HepG2 (cell line): ENCODE measurements around the gene GMEB2. TPM values are rescaled to one million over a fixed set of nuclear protein-coding genes. Genes with fewer than 3 reads are reported as not detected.

ENCODE experiments used
- ATAC-seq: fragments of 200-7000 bp; cut with Tn5 transposase; 3 replicates; pipeline ENCODE4 v1.9.1; 2020; ENCODE audit warnings: mild to moderate bottlenecking, moderate library complexity
- BruUV-seq: library from RNA; stranded (reverse); fragments of 400-500 nt; replicated peaks from 2 replicates; lab custom pipeline; 2021; lab: Mats Ljungman, UMichigan
- CTCF ChIA-PET: fragments of 300-600 bp; formaldehyde crosslinking; extraction: SDS; loops from one replicate; lab custom pipeline; 2021; ENCODE audit warnings: low total read pairs, inconsistent platforms, low intra/inter-chr PET ratio; lab: Yijun Ruan, JAX
- POLR2A ChIA-PET: fragments of 350-600 bp; sonication (Branson Sonifier 250); formaldehyde crosslinking; loops from one replicate; lab custom pipeline; 2020; ENCODE audit warnings: antibody characterized with exemption, inconsistent platforms; lab: Yijun Ruan, JAX
- DNase-seq: peaks from one replicate; pipeline ENCODE4 v3.0.0-alpha.2; 2015; ENCODE audit warnings: low spot score
- FAIRE-seq: peaks from 3 replicates; lab custom pipeline; 2011; peaks lifted over from hg19 to GRCh38; lab: Jason Lieb, UNC
- H2AFZ ChIP-seq: one replicate; pipeline ENCODE4 v1.6.1; 2011; ENCODE audit warnings: low read length, inconsistent platforms
- H3K27ac ChIP-seq: fragments of 300-600 bp; 3 replicates; pipeline ENCODE4 v1.8.0; 2011; ENCODE audit warnings: mixed run types, mild to moderate bottlenecking, mixed read lengths, low read length, inconsistent platforms; ENCODE audit not compliant: insufficient read depth; ENCODE audit errors: extremely low read length
- H3K27me3 ChIP-seq, 2 experiments: fragments of 200-600 bp in 1 of 2; 2 replicates in 1 of 2; 3 replicates in 1 of 2; pipeline versions ENCODE4 v1.6.0 to v1.8.0; 2011; ENCODE audit warnings: low read length in 2 of 2, mild to moderate bottlenecking in 2 of 2, moderate library complexity in 2 of 2, inconsistent platforms in 1 of 2; ENCODE audit not compliant: insufficient read depth in 2 of 2, control insufficient read depth in 1 of 2
- H3K36me3 ChIP-seq, 2 experiments: fragments of 200-600 bp in 1 of 2; replicated peaks in 1 of 2; 2 replicates in 1 of 2; 3 replicates in 1 of 2; pipeline versions ENCODE4 v1.5.1 to v1.8.0; 2011; ENCODE audit warnings: low read length in 2 of 2, inconsistent platforms in 1 of 2; ENCODE audit not compliant: insufficient read depth in 2 of 2, control insufficient read depth in 1 of 2
- H3K4me1 ChIP-seq: 2 replicates; pipeline ENCODE4 v1.5.1; 2012; ENCODE audit warnings: low read length, inconsistent platforms; ENCODE audit not compliant: insufficient read depth
- H3K4me2 ChIP-seq: 2 replicates; pipeline ENCODE4 v1.6.0; 2011; ENCODE audit warnings: low read depth, low read length, inconsistent platforms
- H3K4me3 ChIP-seq, 3 experiments: fragments of 200-600 bp in 1 of 3; sonication (generic), shearing (Covaris generic) in 1 of 3; replicated peaks in 1 of 3; 2 replicates each; pipeline ENCODE4 v1.5.1; 2011 to 2016; ENCODE audit warnings: low read length in 3 of 3, inconsistent platforms in 2 of 3, low read depth in 2 of 3, mild to moderate bottlenecking in 2 of 3, control low read depth in 1 of 3, mixed read lengths in 1 of 3; ENCODE audit not compliant: insufficient read depth in 1 of 3
- H3K79me2 ChIP-seq: one replicate; pipeline ENCODE4 v1.6.1; 2011; ENCODE audit warnings: low read length, inconsistent platforms; ENCODE audit not compliant: insufficient read depth
- H3K9ac ChIP-seq: 2 replicates; pipeline ENCODE4 v1.6.0; 2011; ENCODE audit warnings: mild to moderate bottlenecking, low read depth, low read length, inconsistent platforms; ENCODE audit not compliant: insufficient read depth
- H3K9me3 ChIP-seq: 2 replicates; pipeline ENCODE4 v1.5.1; 2012; ENCODE audit warnings: mild to moderate bottlenecking, low read length
- H4K20me1 ChIP-seq: 2 replicates; pipeline ENCODE4 v1.6.0; 2011; ENCODE audit warnings: inconsistent platforms, mild to moderate bottlenecking, low read length, moderate library complexity; ENCODE audit not compliant: insufficient read depth
- AGO1 ChIP-seq: fragments of 200-400 bp; formaldehyde crosslinking; IDR thresholded peaks from 2 replicates; pipeline ENCODE4 v1.6.1; 2017; ENCODE audit warnings: mild to moderate bottlenecking, low read depth, low read length, moderate library complexity; ENCODE audit not compliant: poor library complexity, severe bottlenecking
- KDM5B ChIP-seq: sonication (generic); formaldehyde crosslinking; IDR thresholded peaks from 2 replicates; pipeline ENCODE4 v1.4.0; 2020; ENCODE audit warnings: missing genetic modification reagents, mild to moderate bottlenecking, borderline replicate concordance
- MYC ChIP-seq: sonication (generic); formaldehyde crosslinking; IDR thresholded peaks from 2 replicates; pipeline ENCODE4 v1.9.0; 2021; ENCODE audit warnings: missing genetic modification reagents, borderline replicate concordance
- NFATC3 ChIP-seq: sonication (generic); formaldehyde crosslinking; IDR thresholded peaks from 2 replicates; pipeline ENCODE4 v1.5.1; 2020; ENCODE audit warnings: mild to moderate bottlenecking, missing genetic modification reagents
- NR1H2 ChIP-seq: sonication (generic); formaldehyde crosslinking; IDR thresholded peaks from 2 replicates; pipeline ENCODE4 v1.8.1; 2022; ENCODE audit warnings: low read depth, missing genetic modification reagents, borderline replicate concordance
- POLR2G ChIP-seq: fragments of 200-400 bp; formaldehyde crosslinking; IDR thresholded peaks from 2 replicates; pipeline ENCODE4 v1.6.1; 2018; ENCODE audit warnings: mild to moderate bottlenecking, low read depth, low read length, moderate library complexity
- SNAPC2 ChIP-seq: sonication (generic); formaldehyde crosslinking; IDR thresholded peaks from 2 replicates; pipeline ENCODE4 v1.8.1; 2022; ENCODE audit warnings: mild to moderate bottlenecking, missing genetic modification reagents
- SOX6 ChIP-seq, 2 experiments: fragments of 450-650 bp in 1 of 2; sonication (generic) in 1 of 2; formaldehyde crosslinking in 1 of 2; IDR thresholded peaks; 2 replicates each; pipeline versions ENCODE4 v1.4.0 to v1.6.1; 2017 to 2020; ENCODE audit warnings: antibody characterized with exemption in 1 of 2, mild to moderate bottlenecking in 1 of 2, missing genetic modification reagents in 1 of 2
- THAP11 ChIP-seq: IDR thresholded peaks from 2 replicates; pipeline ENCODE4 v1.6.1; 2016; ENCODE audit warnings: missing biosample characterization, missing genetic modification reagents
- ZNF274 ChIP-seq: sonication (generic); formaldehyde crosslinking; IDR thresholded peaks from 2 replicates; pipeline ENCODE4 v1.5.1; 2020; ENCODE audit warnings: mild to moderate bottlenecking, missing genetic modification reagents
- ZNF296 ChIP-seq: sonication (generic); formaldehyde crosslinking; conservative IDR thresholded peaks from 2 replicates; pipeline ENCODE4 v1.5.0; 2020; ENCODE audit warnings: mild to moderate bottlenecking, missing genetic modification reagents
- ZNF333 ChIP-seq: sonication (generic); formaldehyde crosslinking; IDR thresholded peaks from 2 replicates; pipeline ENCODE4 v1.4.0; 2020; ENCODE audit warnings: mild to moderate bottlenecking, missing genetic modification reagents, borderline replicate concordance
- ZNF34 ChIP-seq: sonication (generic); formaldehyde crosslinking; IDR thresholded peaks from 2 replicates; pipeline ENCODE4 v1.4.0; 2020; ENCODE audit warnings: mild to moderate bottlenecking, missing genetic modification reagents, borderline replicate concordance
- ZNF776 ChIP-seq: sonication (generic); formaldehyde crosslinking; IDR thresholded peaks from 2 replicates; pipeline ENCODE4 v1.4.0; 2020; ENCODE audit warnings: mild to moderate bottlenecking, missing genetic modification reagents
- ZNF883 ChIP-seq: sonication (generic); formaldehyde crosslinking; IDR thresholded peaks from 2 replicates; pipeline ENCODE4 v1.5.1; 2020; ENCODE audit warnings: mild to moderate bottlenecking, missing genetic modification reagents; ENCODE audit errors: not compliant biosample characterization
- WGBS: methylation state at CpG from one replicate; pipeline ENCODE4 v1.1.6; 2017; ENCODE audit warnings: low lambda C conversion rate; 5-methylcytosine and 5-hydroxymethylcytosine counted together
- in situ Hi-C: cut with HindIII; loops from 2 replicates; pipeline ENCODE4 v1.10.0; 2017; ENCODE audit warnings: low pct_unique_long_range_greater_than_20kb; ENCODE audit not compliant: extremely low pct_ligation_motif_present
- intact Hi-C: fragments of 100-400 bp; cut with micrococcal nuclease; formaldehyde crosslinking; loops from one replicate; pipeline ENCODE4 v1.10.0; 2022; ENCODE audit not compliant: unreplicated experiment
- polyA plus RNA-seq, 8 experiments: library from polyadenylated mRNA; depleted of rRNA in 3 of 8; stranded (reverse) in 7 of 8; unstranded in 1 of 8; fragments of >200 nt; fragmentation: Illumina TruSeq in 4 of 8; extraction: Trizol in 4 of 8; gene quantifications; 2 replicates each; pipeline versions ENCODE4 v1.2.1 to v1.2.3, GENCODE V29; 2011 to 2016; ENCODE audit warnings: low read depth in 4 of 8, missing spikeins in 1 of 8, mixed read lengths in 1 of 8; ENCODE audit not compliant: insufficient read depth in 1 of 8
- total RNA-seq, 5 experiments: library from RNA; depleted of rRNA; stranded (reverse); fragments of >200 nt; fragmentation: Illumina TruSeq; extraction: Trizol; gene quantifications; 2 replicates each; pipeline ENCODE4 v1.2.3, GENCODE V29; 2016; ENCODE audit warnings: low read depth in 1 of 5
- TF ChIP-seq, protein P1 (sequence below): sonication (generic); formaldehyde crosslinking; IDR thresholded peaks from 2 replicates; pipeline ENCODE4 v1.8.1; 2023; ENCODE audit warnings: mild to moderate bottlenecking, moderate library complexity, missing genetic modification reagents
- TF ChIP-seq, protein P2 (sequence below): sonication (generic); formaldehyde crosslinking; IDR thresholded peaks from 2 replicates; pipeline ENCODE4 v1.4.0; 2020; ENCODE audit warnings: missing genetic modification reagents
- TF ChIP-seq, protein P3 (sequence below): sonication (generic); formaldehyde crosslinking; IDR thresholded peaks from 2 replicates; pipeline ENCODE4 v1.4.0; 2020; ENCODE audit warnings: mild to moderate bottlenecking, missing genetic modification reagents

Gene GMEB2
- total and polyA plus RNA-seq, 2 of the 13 experiments (the other 11 are each of a cell fraction or from before 2014, with no cell fraction given), result 10.6 to 12.4 TPM

DNA sequence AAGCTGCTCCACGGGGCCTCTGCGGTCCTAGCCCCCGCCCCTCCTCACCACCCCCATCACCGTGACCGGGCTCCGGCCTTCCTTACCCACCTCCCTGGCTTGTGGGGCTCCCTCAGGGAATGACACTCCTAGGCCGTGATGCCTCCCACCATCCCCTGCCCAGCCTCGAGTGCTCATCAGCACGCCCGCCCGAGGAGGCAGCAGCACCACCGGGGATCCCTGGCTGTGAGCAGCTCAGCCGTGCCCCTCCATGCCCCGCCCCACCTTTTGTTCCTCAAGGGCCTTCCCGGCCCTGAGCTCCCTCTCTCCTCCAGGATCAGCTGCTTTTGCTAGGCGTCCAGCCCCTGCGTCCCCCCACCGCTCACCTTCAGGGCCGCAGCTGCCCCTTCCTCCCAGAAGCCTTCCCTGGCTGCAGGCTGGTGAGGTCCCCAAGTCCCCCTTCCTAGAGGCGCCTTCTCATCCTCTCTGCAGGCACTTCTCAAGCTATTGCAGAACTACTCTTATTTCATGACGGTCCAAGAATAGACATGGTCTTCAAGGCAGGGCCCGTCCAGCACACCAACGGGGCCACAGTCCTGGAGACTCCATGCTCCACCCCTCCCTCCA lies 69.9 kb downstream of the GMEB2 start:
- no peak overlapping the region for H3K27ac ChIP-seq
- H3K9ac ChIP-seq, result no peak overlapping the region
- peak; percentile 1; the same call in 2 of the 3 replicates for ATAC-seq
- BruUV-seq, result no TSS peak
- ChIA-PET POLR2A (interaction anchor here (1.3 to 1.6 kb wide), 3 partner anchors 12 to 19 kb away, joined by 3 to 7 read pairs (median 6); partner anchors contain the start of genes HELZ2 and PTK6), CTCF (no interaction called here)
- no peak overlapping the region for H2AFZ ChIP-seq
- no peak for DNase-seq
- peaks cover 34% of the 10 kb centered on the region for H3K4me1 ChIP-seq
- H3K79me2 ChIP-seq, result no peaks in the 10 kb centered on the region
- intact Hi-C loops, result no loop called here
- H4K20me1 ChIP-seq, result no peaks in the 10 kb centered on the region; the same call in 1 of the 2 replicates
- peak overlapping the region; percentile 58 for H3K4me2 ChIP-seq
- no peak for FAIRE-seq
- peaks cover 9 to 22% of the 10 kb centered on the region in 2 experiments; a peak in 3 of 5 replicates for H3K27me3 ChIP-seq
- H3K4me3 ChIP-seq, result peak overlapping the region in 1 of 3 experiments; percentile 30; a peak in 1 of 6 replicates
- no peaks in the 10 kb centered on the region for H3K9me3 ChIP-seq
- no peaks in the 10 kb centered on the region; a peak in 1 of 5 replicates for H3K36me3 ChIP-seq
- in situ Hi-C loops, result no loop called here
- WGBS, result 40% methylated on average over 23 of the region's 23 CpGs
- peak; percentile 40 for TF ChIP-seq AGO1
- no peak for TF ChIP-seq SOX6 (IDR thresholded peaks at IDR 0.05)
- 0 out of 2 replicates have a peak, but pooled peaks have one; percentile 7 for TF ChIP-seq SOX6 (CRISPR knock-in tag; IDR thresholded peaks at IDR 0.05)
- TF ChIP-seq ZNF296, result peak; percentile 81; the same call in 1 of the 2 replicates
- TF ChIP-seq, protein P1, sequence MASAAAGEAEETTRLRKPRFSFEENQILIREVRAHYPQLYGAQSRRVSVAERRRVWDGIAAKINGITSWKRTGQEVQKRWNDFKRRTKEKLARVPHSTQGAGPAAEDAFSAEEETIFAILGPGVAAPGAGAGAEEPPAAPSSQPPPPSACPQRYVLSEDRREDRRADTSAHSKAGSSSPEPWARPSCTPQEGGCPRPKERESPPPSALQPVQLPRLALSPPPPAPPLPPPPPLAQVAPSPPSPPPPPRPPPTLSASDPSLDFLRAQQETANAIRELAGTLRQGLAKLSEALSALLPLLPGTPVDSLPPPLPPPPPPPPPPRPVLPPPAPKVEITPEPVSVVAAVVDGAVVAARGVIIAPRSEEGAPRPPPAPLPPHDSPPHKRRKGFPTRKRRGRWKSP (CRISPR knock-in tag), result 0 out of 2 replicates have a peak, but pooled peaks have one; percentile 13
- 0 out of 2 replicates have a peak, but pooled peaks have one; percentile 34 for TF ChIP-seq ZNF333 (CRISPR knock-in tag)
- peak; percentile 29; the same call in 1 of the 2 replicates for TF ChIP-seq KDM5B (CRISPR knock-in tag)
- peak; percentile 66 for TF ChIP-seq ZNF883 (CRISPR knock-in tag)
- TF ChIP-seq SNAPC2, result 0 out of 2 replicates have a peak, but pooled peaks have one; percentile 50
- 0 out of 2 replicates have a peak, but pooled peaks have one; percentile 35 for TF ChIP-seq NR1H2 (CRISPR knock-in tag)
- 0 out of 2 replicates have a peak, but pooled peaks have one; percentile 2 for TF ChIP-seq MYC (CRISPR knock-in tag)
- TF ChIP-seq ZNF34 (CRISPR knock-in tag), result 0 out of 2 replicates have a peak, but pooled peaks have one; percentile 1
- TF ChIP-seq, protein P2, sequence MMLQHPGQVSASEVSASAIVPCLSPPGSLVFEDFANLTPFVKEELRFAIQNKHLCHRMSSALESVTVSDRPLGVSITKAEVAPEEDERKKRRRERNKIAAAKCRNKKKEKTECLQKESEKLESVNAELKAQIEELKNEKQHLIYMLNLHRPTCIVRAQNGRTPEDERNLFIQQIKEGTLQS, result no peak
- peak; percentile 23; the same call in 1 of the 2 replicates for TF ChIP-seq ZNF776
- TF ChIP-seq, protein P3, sequence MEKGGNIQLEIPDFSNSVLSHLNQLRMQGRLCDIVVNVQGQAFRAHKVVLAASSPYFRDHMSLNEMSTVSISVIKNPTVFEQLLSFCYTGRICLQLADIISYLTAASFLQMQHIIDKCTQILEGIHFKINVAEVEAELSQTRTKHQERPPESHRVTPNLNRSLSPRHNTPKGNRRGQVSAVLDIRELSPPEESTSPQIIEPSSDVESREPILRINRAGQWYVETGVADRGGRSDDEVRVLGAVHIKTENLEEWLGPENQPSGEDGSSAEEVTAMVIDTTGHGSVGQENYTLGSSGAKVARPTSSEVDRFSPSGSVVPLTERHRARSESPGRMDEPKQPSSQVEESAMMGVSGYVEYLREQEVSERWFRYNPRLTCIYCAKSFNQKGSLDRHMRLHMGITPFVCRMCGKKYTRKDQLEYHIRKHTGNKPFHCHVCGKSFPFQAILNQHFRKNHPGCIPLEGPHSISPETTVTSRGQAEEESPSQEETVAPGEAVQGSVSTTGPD (CRISPR knock-in tag), result 0 out of 2 replicates have a peak, but pooled peaks have one; percentile 7
- TF ChIP-seq THAP11 (CRISPR knock-in tag), result no peak
- no peak for TF ChIP-seq ZNF274 (CRISPR knock-in tag)
- 0 out of 2 replicates have a peak, but pooled peaks have one; percentile 12 for TF ChIP-seq POLR2G
- 0 out of 2 replicates have a peak, but pooled peaks have one; percentile 53 for TF ChIP-seq NFATC3 (CRISPR knock-in tag)
